Osteoblast (primary cell): ENCODE measurements around the gene HES1. TPM values are rescaled to one million over a fixed set of nuclear protein-coding genes. Genes with fewer than 3 reads are reported as not detected.

Experiments used
- DNase-seq: peaks from one replicate; pipeline ENCODE4 v3.0.0; 2011; ENCODE audit warnings: low spot score, mixed read lengths; ENCODE audit not compliant: insufficient read length; ENCODE audit errors: missing footprints
- H2AFZ ChIP-seq: 2 replicates; pipeline ENCODE4 v1.6.0; 2011; ENCODE audit warnings: mild to moderate bottlenecking, low read length
- H3K27ac ChIP-seq: 2 replicates; pipeline ENCODE4 v1.5.1; 2011; ENCODE audit warnings: mild to moderate bottlenecking, low read depth, low read length, moderate library complexity
- H3K27me3 ChIP-seq: 2 replicates; pipeline ENCODE4 v1.6.0; 2012; ENCODE audit warnings: mild to moderate bottlenecking, control low read depth, inconsistent platforms, low read length, moderate library complexity; ENCODE audit not compliant: insufficient read depth
- H3K36me3 ChIP-seq: 2 replicates; pipeline ENCODE4 v1.5.1; 2011; ENCODE audit warnings: mild to moderate bottlenecking, low read length, control low read depth, moderate library complexity; ENCODE audit not compliant: insufficient read depth
- H3K4me1 ChIP-seq: 2 replicates; pipeline ENCODE4 v1.5.1; 2011; ENCODE audit warnings: mild to moderate bottlenecking, low read length, control low read depth, moderate library complexity; ENCODE audit not compliant: insufficient read depth
- H3K4me2 ChIP-seq: 2 replicates; pipeline ENCODE4 v1.6.0; 2011; ENCODE audit warnings: mild to moderate bottlenecking, low read length; ENCODE audit not compliant: insufficient read depth
- H3K4me3 ChIP-seq: fragments of 200-600 bp; sonication (generic); 3 replicates; pipeline ENCODE4 v1.5.1; 2012; ENCODE audit warnings: mild to moderate bottlenecking, low read length, inconsistent platforms; ENCODE audit not compliant: insufficient read depth
- H3K79me2 ChIP-seq: 2 replicates; pipeline ENCODE4 v1.6.0; 2012; ENCODE audit warnings: mild to moderate bottlenecking, low read length, control low read depth, inconsistent platforms; ENCODE audit not compliant: insufficient read depth
- H3K9me3 ChIP-seq: 2 replicates; pipeline ENCODE4 v1.5.1; 2011; ENCODE audit warnings: low read depth, low read length, control low read depth
- H4K20me1 ChIP-seq: 2 replicates; pipeline ENCODE4 v1.6.0; 2012; ENCODE audit warnings: mild to moderate bottlenecking, low read length, control low read depth; ENCODE audit not compliant: insufficient read depth
- CTCF ChIP-seq: IDR thresholded peaks from 2 replicates; pipeline ENCODE4 v1.5.1; 2011; ENCODE audit warnings: mild to moderate bottlenecking, low read depth, low read length, moderate library complexity; ENCODE audit errors: extremely low read depth
- total RNA-seq: library from RNA; depleted of rRNA; stranded (reverse); fragments of >200 nt; gene quantifications from 2 replicates; pipeline ENCODE4 v1.2.3, GENCODE V29; 2012

Gene HES1
- total RNA-seq, 1 donor, result 4.7 TPM

DNA sequence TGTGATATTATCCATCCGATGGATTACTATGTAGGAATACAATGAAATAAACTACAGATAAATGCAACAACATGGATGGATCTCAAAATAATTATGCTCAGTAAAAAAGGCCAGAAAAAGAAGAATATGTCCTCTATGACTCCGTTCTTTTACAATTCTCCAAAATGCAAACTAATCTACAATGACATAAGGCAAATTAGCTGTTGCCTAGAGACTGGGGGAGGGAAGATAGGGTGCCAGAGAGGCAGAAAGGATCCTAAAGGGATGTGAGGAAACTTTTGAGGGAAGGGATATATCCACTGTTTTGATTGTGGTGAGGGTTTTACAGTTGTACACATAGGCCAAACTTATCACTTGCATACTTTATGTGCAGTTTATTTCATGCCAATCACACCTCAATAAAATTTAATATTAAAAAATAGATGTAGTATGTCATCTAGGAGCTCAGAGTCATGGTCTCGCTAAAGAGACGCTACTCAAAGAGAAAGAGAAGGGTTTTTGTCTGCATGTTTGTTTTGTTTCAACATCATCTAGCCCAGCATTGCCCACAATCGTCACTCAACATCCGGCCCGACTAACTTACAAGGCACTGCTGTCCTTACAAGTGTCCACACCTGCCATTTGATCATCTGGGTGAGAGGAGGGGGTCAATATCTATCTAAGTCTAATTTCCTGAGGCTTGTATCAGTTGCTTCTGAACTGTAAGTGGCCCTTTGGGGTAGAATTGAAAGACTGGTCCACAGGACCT is 29.5 kb downstream of the HES1 start:
- DNase-seq, result no peak
- Histone ChIP-seq H3K27ac (no peak overlapping the region), H3K27me3 (peaks cover 78% of the 10 kb centered on the region), H3K4me3 (no peak overlapping the region), H3K9me3 (no peaks in the 10 kb centered on the region), H2AFZ (no peak overlapping the region), H3K36me3 (no peaks in the 10 kb centered on the region), H3K79me2 (no peaks in the 10 kb centered on the region), H4K20me1 (no peaks in the 10 kb centered on the region), H3K4me1 (peaks cover 4% of the 10 kb centered on the region), H3K4me2 (no peak overlapping the region)
- TF ChIP-seq CTCF, result no peak

- H3K9me3 ChIP-seq, result no peaks in the 10 kb centered on the region
- H4K20me1 ChIP-seq, result no peaks in the 10 kb centered on the region
- no peak for TF ChIP-seq CTCF
- no peak for DNase-seq
- H3K27me3 ChIP-seq, result peaks cover 73% of the 10 kb centered on the region
- no peak overlapping the region for H3K4me3 ChIP-seq
- no peak overlapping the region for H3K27ac ChIP-seq
- no peaks in the 10 kb centered on the region for H3K79me2 ChIP-seq
- peaks cover 4% of the 10 kb centered on the region for H3K4me1 ChIP-seq
- no peak overlapping the region for H3K4me2 ChIP-seq
- H3K36me3 ChIP-seq, result no peaks in the 10 kb centered on the region
- H2AFZ ChIP-seq, result no peak overlapping the region
Measured at GRCh38 chr3:194166682-194167479, 30.9 kb downstream of the HES1 start.

DNA sequence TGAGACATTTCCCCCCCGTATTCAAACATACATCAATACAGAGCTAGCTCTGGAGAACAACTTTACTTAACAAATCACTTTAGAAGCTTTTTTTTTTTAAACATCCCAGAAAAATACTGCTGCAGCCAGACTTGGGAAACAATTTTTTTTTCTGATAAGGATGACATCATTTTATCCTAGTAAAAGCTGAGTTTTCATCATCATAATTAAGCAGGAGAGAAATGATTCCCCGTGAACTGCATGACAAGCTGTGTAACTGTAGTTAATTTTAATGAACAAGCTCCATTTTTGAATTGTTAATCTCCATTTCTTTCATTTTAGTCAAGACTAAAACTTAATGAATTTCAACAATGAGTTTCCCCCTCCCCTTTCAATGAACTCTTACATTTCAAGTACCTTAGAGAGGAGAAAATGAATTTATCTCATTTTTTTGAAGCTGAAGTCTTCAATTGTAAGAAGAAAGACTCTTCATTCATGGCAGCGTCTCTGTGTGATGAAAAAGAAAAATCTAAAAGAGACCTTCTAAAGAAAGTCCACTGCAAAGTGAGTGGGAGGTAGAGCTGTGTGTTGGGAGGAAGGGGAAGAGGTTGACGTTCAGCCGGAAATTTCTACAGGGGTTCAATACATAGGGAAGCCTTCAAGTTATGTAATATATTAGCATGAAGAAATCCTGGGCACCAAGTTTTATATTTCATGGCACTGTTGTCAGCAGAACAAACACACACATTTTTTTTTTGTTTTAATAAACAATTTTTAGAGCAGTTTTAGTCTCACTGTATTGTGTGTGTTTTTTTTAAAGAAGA is 31.7 kb downstream of the HES1 start:
- TF ChIP-seq CTCF, result no peak
- no peak for DNase-seq

More for the DNA sequence above, 31.7 kb downstream of the HES1 start:
- Histone ChIP-seq H3K79me2 (no peaks in the 10 kb centered on the region), H2AFZ (no peak overlapping the region), H3K4me2 (no peak overlapping the region), H3K36me3 (no peaks in the 10 kb centered on the region), H3K27me3 (peaks cover 66% of the 10 kb centered on the region), H3K9me3 (no peaks in the 10 kb centered on the region), H3K4me1 (peaks cover 4% of the 10 kb centered on the region), H3K4me3 (no peak overlapping the region), H3K27ac (no peak overlapping the region), H4K20me1 (no peaks in the 10 kb centered on the region)
